KOPT-K1 (cell line): ENCODE measurements around the gene PNPO.

Experiments used
- H3K27ac ChIP-seq: fragments of 200-600 bp; sonication (generic); 2 replicates; pipeline ENCODE4 v1.5.1; 2016; ENCODE audit warnings: antibody characterized with exemption, mild to moderate bottlenecking, low read depth, low read length; ENCODE audit not compliant: poor library complexity, severe bottlenecking
- H3K36me3 ChIP-seq: fragments of 200-600 bp; sonication (generic); 2 replicates; pipeline ENCODE4 v1.5.1; 2017; ENCODE audit warnings: antibody characterized with exemption, mild to moderate bottlenecking, low read length, moderate library complexity; ENCODE audit not compliant: insufficient read depth
- H3K9me3 ChIP-seq: fragments of 200-600 bp; sonication (generic); 2 replicates; pipeline ENCODE4 v1.5.1; 2017; ENCODE audit warnings: antibody characterized with exemption, low read length, mild to moderate bottlenecking; ENCODE audit not compliant: insufficient read depth, poor library complexity, severe bottlenecking

The PNPO gene

GRCh38 chr17:47953909-47954308, 12.5 kb downstream of the PNPO start:
- H3K27ac ChIP-seq: no peak overlapping the region
- peaks cover 23% of the 10 kb centered on the region for H3K36me3 ChIP-seq
- H3K9me3 ChIP-seq: no peaks in the 10 kb centered on the region

DNA sequence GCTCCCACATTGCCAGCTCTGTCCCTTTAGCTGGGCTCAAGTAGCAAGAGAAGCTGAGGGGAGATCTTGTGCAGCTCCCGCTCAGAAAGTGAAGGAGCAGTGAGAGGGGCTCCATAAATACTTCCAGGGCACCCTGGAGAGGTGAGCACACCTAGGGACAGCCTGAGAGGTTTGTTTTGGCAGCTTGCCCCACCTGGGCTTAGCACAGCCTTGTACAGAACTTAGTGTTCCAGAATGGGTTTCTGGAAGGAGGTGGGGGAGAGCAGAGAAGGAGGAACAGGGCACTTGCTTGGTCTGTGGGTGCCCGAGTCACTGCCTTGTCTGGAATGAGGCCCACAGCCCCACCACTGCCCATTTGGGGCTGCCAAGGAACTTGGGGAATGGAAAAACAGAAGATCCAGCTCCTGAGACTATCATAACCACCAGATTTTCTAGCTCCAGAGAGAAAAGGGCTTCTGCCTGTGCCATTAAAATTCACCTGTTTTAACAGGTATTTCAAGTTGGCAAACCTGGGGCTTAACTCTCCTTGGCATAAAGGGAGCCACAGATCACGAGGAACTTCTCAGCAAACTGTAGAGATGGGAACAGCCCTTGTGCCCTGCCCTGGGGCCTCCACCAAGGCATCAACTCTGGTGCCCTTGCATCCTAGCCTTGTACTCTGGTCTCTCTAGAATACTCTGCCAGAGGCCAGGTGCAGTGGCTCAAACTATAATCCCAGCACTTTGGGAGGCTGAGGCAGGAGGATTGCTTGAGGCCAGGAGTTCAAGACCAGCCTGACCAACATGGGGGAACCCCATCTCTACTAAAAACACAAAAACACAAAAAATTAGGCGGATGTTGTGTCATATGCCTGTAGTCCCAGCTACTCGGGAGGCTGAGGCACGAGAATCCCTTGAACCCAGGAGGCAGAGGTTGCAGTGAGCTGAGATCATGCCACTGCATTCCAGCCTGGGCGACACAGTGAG, 14.4 kb downstream of the PNPO start:
- peaks cover 14% of the 10 kb centered on the region; the same call in 1 of the 2 replicates for H3K36me3 ChIP-seq
- H3K9me3 ChIP-seq: no peaks in the 10 kb centered on the region
- peak overlapping the region; percentile 57 for H3K27ac ChIP-seq

GRCh38 chr17:47956791-47957590, 15.6 kb downstream of the PNPO start:
- peak overlapping the region; percentile 57 for H3K27ac ChIP-seq
- H3K9me3 ChIP-seq: no peaks in the 10 kb centered on the region
- peaks cover 5% of the 10 kb centered on the region; the same call in 1 of the 2 replicates for H3K36me3 ChIP-seq

GRCh38 chr17:47957591-47958490, 16.5 kb downstream of the PNPO start, which contains the start of gene PRR15L:
TSS of gene PRR15L (minus strand) at chr17:47957883. CDS start at chr17:47953234, 4,649 bp downstream.
- Histone ChIP-seq H3K9me3 (no peaks in the 10 kb centered on the region), H3K27ac (peak within 1 kb of the TSS; percentile 57), H3K36me3 (no peaks in the 10 kb centered on the region)

- Histone ChIP-seq H3K36me3 (no peaks in the 10 kb centered on the region), H3K9me3 (no peaks in the 10 kb centered on the region), H3K27ac (no peak overlapping the region)
Measured at GRCh38 chr17:47959825-47960655, 18.7 kb downstream of the PNPO start.

- Histone ChIP-seq H3K9me3 (no peaks in the 10 kb centered on the region), H3K36me3 (no peaks in the 10 kb centered on the region)
Measured at GRCh38 chr17:47961406-47961805, 20.0 kb downstream of the PNPO start.

GRCh38 chr17:47962901-47963300, 21.5 kb downstream of the PNPO start:
- H3K36me3 ChIP-seq: no peaks in the 10 kb centered on the region

More at GRCh38 chr17:47961406-47961805, 20.0 kb downstream of the PNPO start:
- no peak overlapping the region for H3K27ac ChIP-seq

DNA sequence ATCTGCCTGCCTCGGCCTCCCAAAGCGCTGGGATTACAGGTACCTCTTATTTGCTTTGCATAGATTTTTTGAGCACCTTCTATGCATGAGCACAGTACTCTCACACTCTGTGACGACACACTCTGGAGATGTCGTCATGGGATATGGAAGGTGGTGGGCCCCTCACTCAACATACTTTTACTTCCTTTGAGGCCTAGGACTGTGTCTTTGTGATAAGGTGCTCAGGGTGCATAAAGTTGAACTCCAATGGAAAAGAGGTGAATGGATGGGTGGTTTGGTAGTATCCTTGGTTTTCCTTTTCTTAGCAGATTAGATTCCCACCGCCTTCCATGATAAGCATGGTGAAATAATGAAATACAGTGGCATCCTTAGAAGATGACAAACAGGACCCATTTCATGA, 23.5 kb downstream of the PNPO start:
- Histone ChIP-seq H3K36me3 (no peaks in the 10 kb centered on the region), H3K9me3 (no peaks in the 10 kb centered on the region), H3K27ac (no peak overlapping the region)

More at GRCh38 chr17:47962901-47963300, 21.5 kb downstream of the PNPO start:
- Histone ChIP-seq H3K27ac (no peak overlapping the region), H3K9me3 (no peaks in the 10 kb centered on the region)

- H3K9me3 ChIP-seq: no peaks in the 10 kb centered on the region
- no peak overlapping the region for H3K27ac ChIP-seq
Measured at GRCh38 chr17:47966079-47966519, 24.7 kb downstream of the PNPO start.

GRCh38 chr17:47967607-47968252, 26.4 kb downstream of the PNPO start:
- no peaks in the 10 kb centered on the region for H3K9me3 ChIP-seq
- peaks cover under 1% of the 10 kb centered on the region; the same call in 1 of the 2 replicates for H3K36me3 ChIP-seq
- no peak overlapping the region for H3K27ac ChIP-seq

More at GRCh38 chr17:47966079-47966519, 24.7 kb downstream of the PNPO start:
- no peaks in the 10 kb centered on the region for H3K36me3 ChIP-seq

DNA sequence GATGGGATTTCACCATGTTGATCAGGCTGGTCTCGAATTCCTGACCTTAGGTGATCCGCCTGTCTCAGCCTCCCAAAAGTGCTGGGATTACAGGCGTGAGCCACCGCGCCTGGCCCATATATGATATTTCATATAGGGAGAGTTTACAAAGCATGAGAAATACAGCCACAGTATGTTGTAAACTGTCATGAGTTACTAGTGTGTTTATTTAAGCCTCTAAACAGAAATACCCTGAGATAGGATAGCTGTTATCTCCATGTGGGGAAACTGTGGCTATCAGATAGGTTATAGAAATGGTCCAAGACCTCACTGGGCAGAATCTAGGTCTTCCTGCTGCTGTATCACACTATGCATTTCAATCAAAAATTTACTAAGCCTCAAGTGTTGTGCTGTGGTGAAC, 27.5 kb downstream of the PNPO start:
- Histone ChIP-seq H3K9me3 (no peaks in the 10 kb centered on the region), H3K36me3 (peaks cover 11% of the 10 kb centered on the region), H3K27ac (no peak overlapping the region)

- peak overlapping the region; percentile 60 for H3K27ac ChIP-seq
- H3K36me3 ChIP-seq: peaks cover 24% of the 10 kb centered on the region
- H3K9me3 ChIP-seq: no peaks in the 10 kb centered on the region
Measured at GRCh38 chr17:47969930-47970724, 28.8 kb downstream of the PNPO start.
